ENCODE results near the gene IRF9.

GRCh38 chr14:24160499-24160849 is 591 bp upstream of the IRF9 start:
- TF ChIP-seq CTCF (IDR thresholded peaks at IDR 0.05) (no peak), POLR2A (IDR thresholded peaks at IDR 0.05) (no peak)
